Right hindlimb (tissue), 1 donor: ENCODE data around the gene KIF23.

ENCODE experiments used
- DNase-seq: peaks from one replicate; pipeline ENCODE4 v3.0.0-alpha.2; 2018

KIF23 gene

DNA sequence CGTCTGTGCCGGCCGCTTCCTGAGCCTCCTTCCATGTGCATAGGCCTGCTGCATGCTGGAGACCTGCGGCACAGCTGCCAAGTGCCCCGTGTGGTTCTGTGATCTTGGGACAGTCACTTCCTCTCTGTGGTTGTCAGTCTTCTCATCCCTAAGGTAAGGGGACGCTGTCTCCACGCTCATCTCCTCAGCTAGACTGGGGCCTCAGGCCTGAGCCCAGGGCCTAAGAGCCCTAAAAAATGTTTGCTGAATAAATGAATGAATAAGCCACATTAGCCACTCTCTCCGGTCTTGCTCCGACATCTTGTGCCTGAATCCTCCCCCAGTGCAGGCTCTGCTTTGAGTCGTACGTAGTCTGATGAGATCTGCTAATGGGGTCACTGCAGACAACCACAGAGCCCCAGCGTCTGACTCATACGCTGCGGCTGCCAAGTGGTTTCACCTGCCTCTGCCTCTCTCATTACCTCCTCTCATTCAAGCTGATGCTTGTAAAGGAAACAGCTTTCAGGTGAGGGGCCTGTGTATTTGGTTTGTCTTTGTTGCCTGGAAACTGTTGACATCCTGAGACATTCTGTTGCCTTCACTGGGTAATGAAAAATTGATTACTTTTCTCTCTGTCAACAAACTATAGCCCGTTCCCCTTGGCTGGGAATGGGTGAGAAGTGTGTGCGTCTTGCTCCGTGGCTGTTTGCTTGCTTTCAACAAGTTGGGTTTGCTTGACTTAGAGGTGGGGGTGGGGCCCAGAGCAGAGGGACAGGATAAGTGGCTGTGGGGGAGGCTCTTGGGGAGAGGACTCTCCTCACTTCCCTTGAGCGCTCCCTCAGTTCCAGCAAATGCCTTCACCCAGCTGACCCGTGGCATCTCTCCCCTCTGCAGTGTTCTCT, 54.3 kb downstream of the KIF23 start:
- DNase-seq, result no peak

DNA sequence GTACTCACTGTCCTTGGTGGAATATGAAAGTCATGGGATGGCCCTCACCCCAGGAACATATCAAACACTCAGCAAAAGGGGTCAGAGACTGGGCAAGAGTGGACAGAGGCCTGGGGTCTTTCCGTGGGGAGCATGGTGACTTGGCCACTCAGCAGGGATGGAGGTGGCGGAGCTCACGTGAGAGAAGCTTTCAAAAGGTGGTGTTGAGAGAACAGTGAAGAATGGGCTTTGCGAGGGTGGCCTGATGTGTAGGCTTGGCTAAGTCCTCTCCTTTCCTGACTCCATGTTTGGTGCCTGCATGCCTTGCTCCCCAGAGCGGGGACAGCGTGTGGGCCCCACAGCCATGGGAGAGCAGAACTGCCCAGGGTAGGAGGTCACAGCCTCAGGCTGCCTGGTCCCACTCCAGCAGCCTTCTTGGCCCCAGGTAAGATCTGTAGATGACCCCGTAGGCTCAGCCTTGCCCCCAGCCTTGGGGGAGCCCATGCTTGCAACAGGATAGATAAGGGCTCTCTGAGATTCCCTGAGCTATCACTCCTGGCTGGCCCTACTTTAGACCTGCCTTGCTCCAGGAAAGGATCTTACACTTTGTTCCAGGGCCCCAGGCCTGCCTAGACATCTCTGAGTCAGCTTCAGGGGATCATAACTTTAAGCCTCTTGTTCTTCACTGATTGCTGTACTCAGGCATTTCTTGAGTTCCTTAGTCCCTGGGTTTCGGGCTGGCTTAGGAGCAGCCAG, 55.5 kb downstream of the KIF23 start:
- DNase-seq, result no peak

DNA sequence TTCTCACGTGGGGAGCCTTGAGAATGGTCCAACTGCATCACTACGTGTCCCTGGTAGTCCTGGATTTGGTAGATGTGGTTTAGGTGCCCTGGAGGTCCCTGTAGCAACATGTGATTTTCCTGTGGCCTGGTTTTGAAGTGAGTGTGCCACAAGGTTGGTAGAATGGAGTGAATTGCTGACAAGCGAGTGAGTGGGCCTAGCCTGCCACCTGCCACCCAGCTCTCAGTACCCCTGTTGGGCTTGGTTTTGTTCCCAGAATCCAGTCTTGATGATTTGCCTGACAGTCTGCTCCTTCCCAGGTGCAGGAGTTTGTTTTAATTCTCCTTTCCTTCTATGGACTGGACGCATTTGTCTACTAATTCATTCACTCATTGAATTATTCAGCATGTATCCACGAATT, 57.9 kb downstream of the KIF23 start:
- no peak for DNase-seq

DNA sequence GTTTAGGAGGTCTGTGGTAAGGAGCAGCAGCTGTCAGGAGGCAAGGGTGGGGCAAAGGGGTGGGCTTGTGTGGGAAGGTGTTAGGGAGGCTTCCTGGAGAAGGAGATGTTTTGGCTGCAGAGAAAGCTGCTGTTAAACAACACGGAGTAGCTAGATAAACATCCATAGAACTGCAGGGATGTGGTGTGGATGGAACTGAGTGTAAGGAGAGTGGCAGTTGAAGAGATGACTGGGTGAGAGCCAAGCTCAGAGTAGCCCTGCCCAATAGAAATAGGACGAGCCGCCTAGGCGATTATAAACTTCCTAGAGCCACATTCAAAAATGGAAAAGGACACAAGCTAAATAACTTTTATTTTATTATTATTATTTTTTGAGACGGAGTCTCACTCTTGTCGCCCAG, 58.4 kb downstream of the KIF23 start:
- DNase-seq, result no peak

DNA sequence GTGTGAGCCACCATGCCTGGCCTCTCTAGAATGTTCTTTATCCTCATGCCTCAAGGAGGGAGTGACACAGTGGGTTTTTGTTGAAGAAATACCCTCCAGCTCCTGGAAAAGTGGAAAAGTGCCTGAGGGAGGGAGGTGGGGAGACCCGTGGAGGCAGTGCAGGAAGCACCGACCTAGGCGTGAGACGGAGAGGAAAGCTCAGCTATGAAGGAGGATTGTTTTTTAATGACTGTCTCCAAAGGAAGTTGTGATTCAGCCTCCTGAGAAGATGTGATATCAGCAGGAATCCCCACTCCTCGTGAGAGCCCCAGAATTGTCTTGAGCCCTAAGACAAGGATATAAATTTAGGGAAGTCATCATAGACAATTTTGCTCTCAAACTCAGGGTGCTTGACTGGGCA, 60.1 kb downstream of the KIF23 start:
- DNase-seq, result no peak

DNA sequence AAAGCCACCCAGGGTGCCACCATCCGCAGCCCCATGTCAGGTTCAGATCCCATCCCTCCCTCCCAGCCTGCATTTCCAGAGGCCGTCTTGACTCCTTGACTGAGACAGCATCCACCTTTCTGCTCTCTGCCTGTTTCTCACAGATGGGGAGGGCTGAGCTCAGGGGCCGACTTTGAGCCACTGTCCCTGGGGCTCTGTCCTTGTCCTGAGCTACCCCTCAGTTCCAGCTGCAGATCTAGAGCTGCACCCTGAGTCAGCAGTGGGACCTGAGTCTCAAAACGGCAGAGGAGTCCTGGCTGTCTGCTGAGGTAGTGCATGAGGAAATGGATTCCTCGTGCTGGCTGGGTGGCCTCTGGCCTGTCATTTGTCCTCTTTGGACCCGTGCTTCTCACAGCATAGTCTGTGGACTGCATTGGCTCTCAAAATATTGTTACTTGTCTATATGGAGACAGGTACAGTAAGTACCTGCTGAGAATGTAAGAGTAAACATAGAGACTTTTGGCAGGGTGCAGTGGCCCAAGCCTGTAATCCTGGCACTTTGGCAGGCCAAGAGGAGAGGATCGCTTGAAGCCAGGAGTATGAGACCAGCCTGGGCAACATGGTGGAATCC, 60.8 kb downstream of the KIF23 start:
- DNase-seq, result no peak

DNA sequence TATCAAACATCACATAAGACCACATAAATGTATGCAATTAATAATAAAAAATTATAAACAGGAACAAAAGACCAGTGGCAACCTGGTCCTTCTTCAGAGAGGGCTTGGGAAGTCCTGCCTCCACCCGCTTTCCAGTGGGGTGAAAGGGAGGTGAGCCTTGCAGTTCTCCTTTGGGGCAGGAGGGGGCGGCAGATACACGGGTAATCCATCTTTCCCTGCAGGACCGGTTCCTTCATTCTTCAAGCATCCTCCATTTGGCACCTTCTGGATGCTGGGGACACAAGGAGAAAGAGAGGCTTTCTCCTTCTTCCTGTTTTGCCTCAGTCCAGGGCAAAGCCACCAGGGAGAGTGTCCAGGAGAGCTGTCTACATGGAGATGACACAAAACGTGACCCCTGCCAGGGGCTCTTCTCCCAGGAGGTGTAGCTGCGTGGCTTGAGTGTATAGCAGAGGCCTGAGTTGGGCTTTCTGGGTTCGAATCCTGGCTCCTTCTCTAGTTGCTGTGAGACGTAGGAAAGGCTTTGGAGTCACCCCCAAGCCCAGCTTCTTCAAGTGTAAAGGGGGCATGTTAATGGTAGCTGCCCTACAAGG, 61.7 kb downstream of the KIF23 start:
- DNase-seq, result peak; percentile 88

DNA sequence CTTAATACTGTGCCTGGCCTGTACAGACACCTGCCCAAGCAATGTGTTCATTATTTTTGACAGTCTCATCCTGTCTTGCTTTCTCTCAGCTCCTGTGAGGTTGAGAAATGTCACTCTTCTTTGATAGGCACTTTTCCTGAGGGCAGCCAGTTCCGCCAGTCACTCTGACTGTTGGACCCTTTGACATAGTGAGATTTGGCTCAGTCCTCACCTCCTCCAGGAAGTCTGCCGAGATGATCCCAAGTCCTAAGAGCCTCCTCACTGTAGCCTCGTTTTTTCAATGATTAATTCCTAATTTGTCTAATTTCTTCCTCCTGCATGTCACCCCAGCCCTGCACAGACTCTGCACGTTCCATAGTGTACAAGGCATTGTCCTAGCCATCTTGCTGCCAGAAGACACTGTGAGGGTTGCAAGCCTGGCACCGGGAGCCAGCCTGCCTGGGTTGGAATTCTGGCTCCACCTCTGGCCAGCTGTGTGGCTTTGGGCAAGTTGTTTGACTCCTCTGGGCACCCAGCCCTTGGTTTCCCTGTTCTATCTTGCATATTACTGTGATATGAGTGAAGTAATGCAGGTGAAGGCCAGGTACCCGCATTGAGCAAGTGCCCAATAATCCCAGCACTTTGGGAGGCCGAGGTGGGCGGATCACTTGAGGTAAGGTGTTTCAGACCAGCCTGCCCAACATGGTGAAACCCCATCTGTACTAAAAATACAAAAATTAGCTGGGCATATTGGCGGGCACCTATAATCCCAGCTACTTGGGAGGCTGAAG, 62.7 kb downstream of the KIF23 start:
- no peak for DNase-seq

DNA sequence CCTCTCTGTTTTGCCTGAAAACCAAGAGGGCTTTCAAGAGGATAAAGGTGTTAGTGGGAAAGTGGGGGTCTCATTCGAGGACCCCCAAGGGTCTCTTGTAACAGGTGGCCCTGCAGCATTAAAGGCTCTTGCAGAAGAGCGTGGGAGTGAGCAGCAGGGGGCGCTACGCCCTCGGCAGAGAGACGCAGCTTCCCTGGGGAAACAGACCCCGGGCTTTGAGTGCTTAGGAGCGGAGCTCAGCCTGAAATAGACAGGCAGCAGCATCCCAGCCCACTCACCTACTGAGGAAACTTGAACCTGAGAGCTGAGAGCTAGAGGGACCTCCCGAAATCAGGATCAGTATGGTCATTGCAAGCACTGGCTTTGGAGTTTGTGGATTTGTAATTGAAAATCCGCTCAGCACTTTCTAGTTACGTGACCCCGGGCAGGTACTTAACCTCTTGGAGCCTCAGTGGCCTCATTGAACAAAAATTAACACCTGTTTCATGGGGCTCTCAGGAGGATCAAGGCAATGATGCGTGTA, 64.2 kb downstream of the KIF23 start:
- peak; percentile 58 for DNase-seq

DNA sequence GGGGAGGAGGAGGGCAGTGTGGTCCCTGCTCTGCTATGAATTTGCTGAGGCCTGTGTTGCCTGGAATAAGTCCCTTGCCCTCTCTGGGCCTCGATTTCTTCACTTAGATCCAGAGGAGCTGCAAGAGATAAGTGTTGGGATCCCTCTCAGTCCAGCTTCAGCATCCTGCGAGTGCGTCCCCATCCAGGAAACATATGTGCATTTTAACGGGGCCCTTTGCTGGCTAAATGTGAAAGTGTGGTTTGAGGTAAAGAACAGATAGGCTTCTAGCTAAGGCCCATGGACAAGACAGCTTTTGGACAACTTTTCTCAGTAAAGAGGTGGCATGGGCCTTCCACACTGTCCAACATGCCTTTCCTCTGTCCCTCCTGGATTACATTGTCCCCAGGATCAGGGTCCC, 64.9 kb downstream of the KIF23 start:
- DNase-seq, result no peak

DNA sequence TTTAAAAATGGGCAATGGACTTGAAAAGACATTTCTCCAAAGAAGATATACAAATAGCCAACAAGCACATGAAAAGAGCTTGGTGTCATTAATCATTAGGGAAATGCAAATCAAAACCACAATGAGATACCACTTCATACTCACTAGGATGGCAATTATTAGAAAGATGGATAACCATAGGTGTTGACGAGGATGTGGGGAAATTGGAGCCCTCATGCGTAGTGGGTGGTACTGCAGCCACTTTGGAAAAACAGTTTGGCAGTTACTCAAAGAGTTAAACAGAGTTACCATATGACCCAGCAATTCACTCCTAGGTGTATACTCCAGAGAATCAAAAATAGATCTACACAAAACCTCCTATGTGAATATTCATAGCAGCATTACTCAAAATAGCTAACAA, 65.8 kb downstream of the KIF23 start:
- DNase-seq, result no peak

DNA sequence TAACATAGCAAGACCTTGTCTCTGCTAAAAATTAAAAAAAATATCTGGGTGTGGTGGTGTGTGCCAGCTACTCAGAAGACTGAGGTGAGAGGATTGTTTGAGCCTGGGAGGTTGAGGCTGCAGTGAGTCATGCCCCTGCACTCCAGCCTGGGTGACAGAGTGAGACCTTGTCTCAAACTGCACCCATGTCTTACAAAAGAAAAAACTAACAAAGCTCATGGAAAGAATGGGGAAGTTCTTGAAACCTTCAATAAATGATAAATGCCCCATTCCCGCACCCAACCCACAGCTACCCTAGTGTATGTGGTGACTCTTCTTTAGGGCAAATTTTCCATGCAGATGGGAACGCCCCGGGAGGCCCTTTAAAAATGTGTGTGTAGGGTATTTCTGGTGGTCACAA, 66.8 kb downstream of the KIF23 start:
- no peak for DNase-seq

DNA sequence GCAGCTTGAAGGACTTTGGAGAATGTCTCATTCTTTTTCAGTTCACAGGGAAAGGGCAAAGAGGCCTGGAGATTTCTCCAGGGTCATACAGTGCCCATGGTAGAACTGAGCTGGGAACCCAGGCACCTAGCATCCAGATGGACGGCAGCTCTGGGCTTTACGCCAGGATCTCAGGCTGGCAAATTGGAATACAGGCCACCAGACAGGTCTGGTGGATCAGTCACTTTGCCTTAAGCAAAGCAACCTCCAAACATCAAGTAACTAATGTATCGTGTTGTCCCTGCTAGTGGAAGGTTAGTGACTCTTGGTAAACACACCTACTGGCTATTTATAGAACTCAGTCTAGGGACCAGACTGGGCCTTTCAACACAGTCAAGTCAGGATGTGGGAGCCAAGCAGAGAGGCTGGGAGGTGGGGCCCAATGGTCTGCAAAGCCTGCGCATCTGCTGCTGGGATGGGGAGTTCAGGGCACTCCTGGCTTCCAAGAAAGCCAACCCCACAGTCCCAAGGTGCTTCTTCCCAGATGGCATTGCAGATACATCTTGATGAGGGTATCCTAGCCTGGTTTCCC, 68.6 kb downstream of the KIF23 start:
- no peak for DNase-seq

DNA sequence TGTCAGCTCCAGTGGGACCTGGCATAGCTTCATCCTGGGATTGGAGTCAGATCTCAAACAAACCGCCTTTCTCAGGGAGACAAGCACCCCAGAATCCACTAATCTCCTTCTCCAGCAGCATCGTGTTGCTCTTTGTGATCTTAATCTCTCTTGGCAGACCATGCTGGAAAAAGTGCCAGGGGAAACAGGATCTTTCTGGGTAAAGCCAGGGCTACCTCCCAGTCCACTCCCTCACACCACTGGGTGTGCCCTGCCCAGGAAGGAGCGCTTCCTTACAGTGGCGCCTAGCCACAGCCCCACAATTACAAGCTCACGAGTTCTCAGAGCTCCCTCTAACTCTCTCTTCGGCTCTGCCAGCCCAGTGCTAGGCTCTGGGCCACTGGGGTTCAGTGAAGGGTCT, 70.7 kb downstream of the KIF23 start:
- DNase-seq, result no peak

DNA sequence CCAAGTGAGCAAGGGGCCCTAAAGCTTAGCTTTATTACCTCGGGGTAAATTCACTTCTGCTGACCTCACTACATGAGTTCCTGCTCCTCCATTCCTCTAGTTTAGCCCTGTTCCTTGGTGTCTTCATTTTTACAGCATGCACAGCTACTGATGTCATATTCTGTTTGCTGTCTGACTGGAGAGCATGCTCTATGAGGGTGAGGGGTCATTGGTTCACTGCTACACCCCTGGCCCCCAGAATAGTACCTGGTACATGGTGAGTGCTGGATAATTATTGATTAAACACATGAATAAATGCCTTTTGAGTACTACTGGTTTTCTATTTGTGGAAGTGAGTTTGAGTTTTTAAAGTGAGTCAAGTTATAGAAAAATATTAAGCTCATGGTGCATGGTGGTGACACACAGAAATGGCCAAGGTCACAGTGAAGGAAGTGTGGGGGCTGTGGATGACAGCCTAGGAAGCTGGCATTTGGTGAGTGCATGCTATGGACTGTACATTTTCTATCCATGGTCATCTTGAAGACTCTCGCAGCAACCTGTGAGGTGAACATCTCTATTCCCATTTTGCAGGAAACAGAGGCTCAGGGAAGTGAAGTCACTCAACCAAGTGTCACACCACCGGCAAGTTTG, 72.4 kb downstream of the KIF23 start:
- DNase-seq, result no peak

DNA sequence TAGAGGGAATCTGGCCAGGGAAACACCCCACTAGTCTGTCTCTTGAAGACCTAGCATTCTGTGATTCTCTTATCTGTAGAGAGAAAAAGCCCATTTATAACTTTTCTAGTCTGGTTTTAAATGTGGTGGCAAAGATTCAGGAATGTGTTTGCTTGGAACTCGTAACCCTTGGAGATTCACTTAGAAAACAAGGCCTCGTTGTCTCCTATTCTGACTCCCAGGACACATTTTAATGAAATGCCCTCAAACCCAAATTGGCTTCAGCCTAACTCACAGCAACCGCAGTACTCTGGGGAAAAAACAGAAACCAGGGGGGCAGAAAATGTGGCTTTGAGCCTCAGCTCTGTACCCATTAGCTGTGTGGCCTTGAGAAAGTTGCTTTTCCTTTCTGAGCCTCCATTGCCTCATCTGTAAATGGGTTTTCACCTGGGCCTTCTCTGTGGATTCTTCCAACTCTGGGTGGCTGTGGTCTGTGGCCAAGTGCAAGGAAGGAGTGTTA, 75.0 kb downstream of the KIF23 start:
- no peak for DNase-seq

DNA sequence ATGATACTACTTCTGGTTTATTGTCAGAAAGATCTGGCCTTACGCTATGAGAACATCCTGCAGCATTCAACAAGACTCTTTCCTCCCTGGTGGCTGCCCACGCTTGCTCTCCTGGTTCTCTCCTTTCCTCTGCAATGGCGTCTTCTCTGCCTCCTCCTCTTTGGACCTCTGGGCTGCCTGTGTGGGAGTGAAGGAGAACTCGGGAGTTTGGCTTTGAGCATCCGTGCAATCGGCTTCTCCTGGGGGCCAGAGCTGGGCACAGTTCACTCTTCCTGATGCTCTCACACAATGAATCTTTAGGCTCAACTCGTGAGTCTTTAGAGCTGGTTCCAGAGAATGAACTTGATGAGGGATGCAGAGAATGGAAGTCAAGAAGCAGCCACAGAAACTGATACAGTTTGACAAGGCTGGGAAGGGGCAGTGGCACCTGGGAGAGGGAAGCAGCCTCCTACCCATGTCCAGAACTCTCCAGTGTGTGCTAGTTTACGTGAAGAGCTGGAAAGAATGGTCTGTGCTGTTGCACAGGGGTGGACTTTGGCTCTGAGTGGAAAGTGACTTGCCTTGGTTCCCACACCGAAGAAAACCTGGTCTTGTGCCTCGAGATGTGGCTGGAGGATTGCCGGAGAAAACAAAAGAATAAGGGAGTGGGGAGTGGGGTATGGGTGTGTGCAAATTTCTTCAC, 76.3 kb downstream of the KIF23 start:
- no peak for DNase-seq

DNA sequence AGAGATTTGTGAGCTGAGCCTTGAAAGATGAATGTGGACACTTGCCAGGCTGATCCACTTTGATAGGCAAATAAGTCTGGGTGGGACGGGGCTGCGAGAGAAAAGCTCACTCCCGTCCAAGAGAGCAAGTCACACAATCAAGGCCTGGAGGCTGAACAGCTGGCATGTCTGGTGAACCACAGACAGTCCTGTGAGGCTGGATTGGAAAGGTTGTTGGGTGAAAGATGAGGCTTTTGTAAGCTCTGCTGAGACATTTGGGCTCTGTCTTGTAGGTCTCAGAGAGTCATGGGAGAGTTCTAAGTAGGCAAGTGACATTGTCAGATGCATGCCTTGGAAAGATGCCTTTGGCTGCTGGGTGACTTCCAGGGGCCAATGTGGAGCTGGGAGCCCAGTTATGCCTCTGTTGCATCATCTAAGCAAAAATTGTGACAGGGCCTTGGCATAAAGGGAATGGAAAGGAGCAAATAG, 76.9 kb downstream of the KIF23 start:
- DNase-seq, result no peak

DNA sequence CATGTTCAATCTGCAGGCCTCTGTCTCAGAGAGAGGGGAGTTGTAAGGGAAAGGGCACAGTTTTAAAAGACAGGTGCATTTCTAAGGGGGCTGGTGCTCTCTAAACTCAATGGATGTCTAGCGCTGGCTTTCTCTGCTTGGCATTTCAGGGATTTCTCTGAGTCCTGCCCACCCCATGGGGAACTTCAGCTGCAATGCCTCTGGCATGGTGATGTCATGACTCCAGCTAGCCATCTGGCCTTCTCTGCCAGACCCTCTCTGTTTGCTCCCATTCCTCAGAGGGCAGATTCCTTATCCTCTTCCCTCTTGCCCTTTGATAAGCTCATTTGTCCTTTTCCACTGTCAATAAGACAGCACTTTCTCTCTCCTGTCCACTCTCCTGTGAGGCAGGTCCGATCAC, 79.3 kb downstream of the KIF23 start:
- DNase-seq, result no peak

DNA sequence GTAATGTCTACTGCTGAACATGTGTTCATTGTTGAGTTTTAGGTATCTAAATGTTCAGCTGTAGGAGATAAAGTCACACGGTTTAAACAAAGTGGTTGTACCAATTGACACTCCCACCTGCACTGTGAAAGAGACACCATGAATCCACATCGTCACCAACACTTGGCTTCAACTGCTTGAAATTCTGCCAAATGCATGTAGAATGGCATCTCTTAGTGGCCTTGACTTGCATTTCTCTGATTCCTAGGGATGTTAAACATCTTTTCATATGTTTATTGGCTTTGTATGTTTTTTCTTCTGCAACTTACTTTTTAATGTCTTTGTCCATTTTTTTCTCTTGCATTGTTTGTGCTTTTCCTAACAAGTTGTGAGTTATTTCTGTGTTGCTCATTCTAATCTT, 81.9 kb downstream of the KIF23 start:
- no peak for DNase-seq

DNA sequence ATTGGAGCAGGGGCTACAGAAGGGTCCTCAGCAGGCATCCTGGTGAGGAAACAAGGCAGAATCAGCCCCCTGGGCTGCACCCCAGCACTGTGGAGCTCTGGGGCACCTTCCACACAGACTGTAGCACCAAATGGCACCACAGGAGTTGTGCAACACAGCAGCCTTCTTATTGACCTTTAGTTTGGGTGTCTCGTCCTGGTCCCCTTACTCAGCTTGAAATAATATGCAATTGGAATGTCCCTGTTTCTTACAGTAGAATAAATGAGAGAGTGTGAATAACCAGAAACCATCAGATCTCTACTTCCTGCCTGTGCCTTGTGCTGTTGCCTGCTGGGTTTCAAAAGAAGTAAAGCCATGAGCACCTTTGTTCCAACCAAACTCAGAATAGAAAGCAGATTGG, 82.9 kb downstream of the KIF23 start:
- no peak for DNase-seq
